Measurements from ENCODE around the gene ANK2. TPM values are rescaled to one million over a fixed set of nuclear protein-coding genes. Genes with fewer than 3 reads are reported as not detected.

Gene ANK2
- total and polyA plus RNA-seq, 7 experiments from 2014 or later = 1.1 to 2.0 TPM; not detected in 5

- H3K27ac ChIP-seq (ENCODE audit: low read depth, low read length) = no peak overlapping the region
- intact Hi-C loops (cut with micrococcal nuclease) = no loop called here
- Mint-ChIP-seq H3K27ac (no peak overlapping the region), H3K36me3 (peaks cover 0 to 4% (median 0%) of the 10 kb centered on the region in 5 donors), H3K9me3 (peaks cover 0 to 52% (median 14%) of the 10 kb centered on the region in 11 donors), H3K4me1 (no peaks in the 10 kb centered on the region), H3K4me3 (no peak overlapping the region), H3K27me3 (peaks cover 0 to 9% (median 5%) of the 10 kb centered on the region in 5 donors)
- no peak for DNase-seq
- no peak overlapping the region for H3K4me3 ChIP-seq (ENCODE audit: low read length)
- H3K36me3 ChIP-seq (ENCODE audit: control insufficient read depth in 2 of 3, insufficient read depth in 3 of 3, low read length in 3 of 3) = no peaks in the 10 kb centered on the region
- no peaks in the 10 kb centered on the region for H3K27me3 ChIP-seq (ENCODE audit: control insufficient read depth in 2 of 2, insufficient read depth in 2 of 2, low read length in 2 of 2)
- POLR2A ChIA-PET = no interaction called here
- CTCF ChIA-PET = no interaction called here
- no peak for ATAC-seq
- H3K4me1 ChIP-seq (ENCODE audit: control insufficient read depth in 2 of 2, insufficient read depth in 2 of 2, low read length in 2 of 2) = no peaks in the 10 kb centered on the region
- H3K9me3 ChIP-seq (ENCODE audit: control insufficient read depth in 2 of 3, low read length in 3 of 3) = no peaks in the 10 kb centered on the region
Measured at GRCh38 chr4:113423631-113424030, 374.2 kb downstream of the ANK2 start.

GRCh38 chr4:113433116-113433515 lies 383.7 kb downstream of the ANK2 start:
- Histone ChIP-seq H3K36me3 (ENCODE audit: control insufficient read depth in 2 of 3, insufficient read depth in 3 of 3, low read length in 3 of 3) (no peaks in the 10 kb centered on the region), H3K27me3 (ENCODE audit: control insufficient read depth in 2 of 2, insufficient read depth in 2 of 2, low read length in 2 of 2) (no peaks in the 10 kb centered on the region), H3K27ac (ENCODE audit: low read depth, low read length) (no peak overlapping the region), H3K9me3 (ENCODE audit: control insufficient read depth in 2 of 3, low read length in 3 of 3) (no peaks in the 10 kb centered on the region), H3K4me1 (ENCODE audit: control insufficient read depth in 2 of 2, insufficient read depth in 2 of 2, low read length in 2 of 2) (no peaks in the 10 kb centered on the region), H3K4me3 (ENCODE audit: low read length) (no peak overlapping the region)
- DNase-seq = no peak
- peaks cover 0 to 9% (median 0%) of the 10 kb centered on the region in 5 donors for H3K36me3 Mint-ChIP-seq
- ATAC-seq = no peak
- ChIA-PET CTCF (no interaction called here), POLR2A (no interaction called here)
- H3K27ac Mint-ChIP-seq = no peak overlapping the region
- intact Hi-C loops (cut with micrococcal nuclease) = no loop called here
- peaks cover 0 to 14% (median 12%) of the 10 kb centered on the region in 7 donors for H3K4me1 Mint-ChIP-seq
- peaks cover 0 to 14% (median 5%) of the 10 kb centered on the region in 11 donors for H3K9me3 Mint-ChIP-seq
- H3K27me3 Mint-ChIP-seq = peaks cover 0 to 19% (median 14%) of the 10 kb centered on the region in 5 donors
- H3K4me3 Mint-ChIP-seq = no peak overlapping the region

Small RNA genes lying within 50 kb of the gene (microRNA-seq; reads per million reads assigned to microRNA genes)
- gene MIR1243 (ENCODE audit: borderline microRNAs expressed) (not detected), gene MIR8082 (ENCODE audit: borderline microRNAs expressed) (not detected)

All from naive thymus-derived CD4-positive, alpha-beta T cell (primary cell).